H1 (cell line): Measurements from ENCODE around the gene PLEKHA4. TPM values are rescaled to one million over a fixed set of nuclear protein-coding genes. Genes with fewer than 3 reads are reported as not detected.
"Not testable (repeated sequence)": the region's sequence is repeated elsewhere in the genome, so short reads cannot be mapped to it uniquely, and the experiment has no call there.

Experiments
- CTCF ChIA-PET: fragments of 300-600 bp; sonication (Branson Sonifier 250); formaldehyde crosslinking; loops from one replicate; lab custom pipeline; 2021; ENCODE audit not compliant: partially characterized antibody; lab: Charles Lee
- POLR2A ChIA-PET: fragments of 300-600 bp; sonication (Branson Sonifier 250); formaldehyde crosslinking; loops from one replicate; lab custom pipeline; 2021; ENCODE audit warnings: inconsistent platforms; ENCODE audit not compliant: partially characterized antibody; lab: Charles Lee
- DNase-seq, 2 experiments: peaks; one replicate each; pipeline versions ENCODE4 v3.0.0 to v3.0.0-alpha.2; 2010 to 2022; ENCODE audit warnings: low spot score in 2 of 2, low read depth in 1 of 2, mixed read lengths in 1 of 2
- FAIRE-seq: peaks from 2 replicates; lab custom pipeline; 2011; peaks lifted over from hg19 to GRCh38; lab: Jason Lieb, UNC
- H2AFZ ChIP-seq: 2 replicates; pipeline ENCODE4 v1.8.1; 2012; ENCODE audit warnings: low read length, inconsistent platforms
- H2AK5ac ChIP-seq: 2 replicates; pipeline ENCODE4 v1.6.1; 2013; ENCODE audit warnings: low read depth, low read length
- H2BK120ac ChIP-seq: replicated peaks from 2 replicates; pipeline ENCODE3; 2013; ENCODE audit warnings: low read depth, low read length, inconsistent platforms
- H2BK12ac ChIP-seq: 2 replicates; pipeline ENCODE4 v1.6.1; 2013; ENCODE audit warnings: low read depth, low read length
- H2BK15ac ChIP-seq: 2 replicates; pipeline ENCODE4 v1.6.1; 2013; ENCODE audit warnings: low read length
- H2BK20ac ChIP-seq: 2 replicates; pipeline ENCODE4 v1.6.1; 2013; ENCODE audit warnings: low read length
- H2BK5ac ChIP-seq: 2 replicates; pipeline ENCODE4 v1.6.1; 2013; ENCODE audit warnings: low read depth, low read length
- H3K14ac ChIP-seq: 2 replicates; pipeline ENCODE4 v1.6.1; 2013; ENCODE audit warnings: inconsistent platforms; ENCODE audit not compliant: insufficient read length
- H3K18ac ChIP-seq: 2 replicates; pipeline ENCODE4 v1.6.1; 2013; ENCODE audit warnings: low read length; ENCODE audit errors: extremely low read depth
- H3K23ac ChIP-seq: 2 replicates; pipeline ENCODE4 v1.6.1; 2013; ENCODE audit warnings: inconsistent platforms; ENCODE audit not compliant: insufficient read length
- H3K23me2 ChIP-seq: 2 replicates; pipeline ENCODE4 v1.6.1; 2013; ENCODE audit warnings: low read depth, low read length
- H3K27ac ChIP-seq: 2 replicates; pipeline ENCODE4 v1.6.1; 2011; ENCODE audit warnings: low read depth, low read length, inconsistent platforms
- H3K27me3 ChIP-seq, 4 experiments: replicated peaks in 1 of 4; 1 replicate in 1 of 4; 2 replicates in 3 of 4; pipeline versions ENCODE4 v1.6.1 to v1.8.1; 2011 to 2013; ENCODE audit warnings: low read length in 3 of 4, mild to moderate bottlenecking in 3 of 4, inconsistent platforms in 2 of 4, mixed read lengths in 2 of 4, moderate library complexity in 1 of 4; ENCODE audit not compliant: control insufficient read depth in 3 of 4, insufficient read depth in 3 of 4; ENCODE audit errors: extremely low read depth in 1 of 4
- H3K36me3 ChIP-seq, 4 experiments: 2 replicates each; pipeline versions ENCODE4 v1.6.1 to v1.8.1; 2011 to 2013; ENCODE audit warnings: mild to moderate bottlenecking in 4 of 4, low read length in 3 of 4, moderate library complexity in 2 of 4, control low read depth in 1 of 4, inconsistent platforms in 1 of 4; ENCODE audit not compliant: insufficient read depth in 4 of 4, control insufficient read depth in 2 of 4
- H3K4ac ChIP-seq: replicated peaks from 2 replicates; pipeline ENCODE3; 2013; ENCODE audit warnings: low read length, low read depth, mixed read lengths, inconsistent platforms; ENCODE audit not compliant: insufficient read length
- H3K4me1 ChIP-seq, 4 experiments: replicated peaks in 1 of 4; 1 replicate in 1 of 4; 2 replicates in 3 of 4; pipeline versions ENCODE4 v1.6.1 to v1.8.1; 2011 to 2013; ENCODE audit warnings: low read length in 3 of 4, inconsistent platforms in 2 of 4, mixed read lengths in 1 of 4; ENCODE audit not compliant: insufficient read depth in 4 of 4, control insufficient read depth in 3 of 4
- H3K4me2 ChIP-seq, 2 experiments: 2 replicates each; pipeline versions ENCODE4 v1.6.1 to v1.8.1; 2011 to 2013; ENCODE audit warnings: low read depth in 2 of 2, low read length in 2 of 2, control low read depth in 1 of 2, inconsistent platforms in 1 of 2, mild to moderate bottlenecking in 1 of 2; ENCODE audit not compliant: insufficient read depth in 1 of 2
- H3K4me3 ChIP-seq, 4 experiments: fragments of 200-600, 300-600 bp in 1 of 4; sonication (generic), shearing (Covaris generic), sonication (Bioruptor Twin) in 1 of 4; 2 replicates each; pipeline versions ENCODE4 v1.5.1 to v1.8.1; 2011 to 2016; ENCODE audit warnings: low read length in 4 of 4, low read depth in 3 of 4, control low read depth in 2 of 4, inconsistent platforms in 2 of 4, mild to moderate bottlenecking in 2 of 4, mixed read lengths in 1 of 4, moderate library complexity in 1 of 4; ENCODE audit not compliant: insufficient read depth in 2 of 4; ENCODE audit errors: extremely low read depth in 1 of 4
- H3K56ac ChIP-seq: replicated peaks from 2 replicates; pipeline ENCODE3; 2013; ENCODE audit warnings: low read depth, mild to moderate bottlenecking, mixed read lengths, low read length, inconsistent platforms; ENCODE audit not compliant: insufficient read length
- H3K79me1 ChIP-seq: 2 replicates; pipeline ENCODE4 v1.6.1; 2013; ENCODE audit warnings: low read depth, low read length, control low read depth
- H3K79me2 ChIP-seq, 2 experiments: 2 replicates each; pipeline versions ENCODE4 v1.6.1 to v1.8.1; 2012 to 2013; ENCODE audit warnings: low read length in 2 of 2, mild to moderate bottlenecking in 2 of 2, inconsistent platforms in 1 of 2; ENCODE audit not compliant: insufficient read depth in 2 of 2, control insufficient read depth in 1 of 2
- H3K9ac ChIP-seq, 4 experiments: replicated peaks in 1 of 4; 1 replicate in 1 of 4; 2 replicates in 3 of 4; pipeline versions ENCODE4 v1.6.1 to v1.8.1; 2011 to 2013; ENCODE audit warnings: low read depth in 3 of 4, low read length in 3 of 4, control low read depth in 2 of 4, mild to moderate bottlenecking in 2 of 4, moderate library complexity in 2 of 4, inconsistent platforms in 1 of 4; ENCODE audit errors: extremely low read depth in 1 of 4
- H3K9me3 ChIP-seq, 2 experiments: 2 replicates each; pipeline versions ENCODE4 v1.6.1 to v1.8.1; 2012 to 2013; ENCODE audit warnings: mild to moderate bottlenecking in 2 of 2, moderate library complexity in 2 of 2, control low read depth in 1 of 2, inconsistent platforms in 1 of 2, low read depth in 1 of 2, low read length in 1 of 2, mixed read lengths in 1 of 2; ENCODE audit not compliant: insufficient read depth in 2 of 2
- H4K20me1 ChIP-seq, 2 experiments: replicated peaks in 1 of 2; 2 replicates each; pipeline versions ENCODE3 to v1.8.1; 2011 to 2013; ENCODE audit warnings: inconsistent platforms in 2 of 2, low read length in 2 of 2, mild to moderate bottlenecking in 1 of 2; ENCODE audit not compliant: insufficient read depth in 2 of 2, control insufficient read depth in 1 of 2
- H4K5ac ChIP-seq: 2 replicates; pipeline ENCODE4 v1.6.1; 2013; ENCODE audit warnings: low read length, low read depth, mixed read lengths, inconsistent platforms; ENCODE audit not compliant: insufficient read length
- H4K8ac ChIP-seq: 2 replicates; pipeline ENCODE4 v1.8.0; 2013; ENCODE audit warnings: mild to moderate bottlenecking, moderate library complexity, low read length, inconsistent platforms; ENCODE audit not compliant: insufficient read depth; ENCODE audit errors: extremely low read depth
- H4K91ac ChIP-seq: replicated peaks from 2 replicates; pipeline ENCODE3; 2013; ENCODE audit warnings: low read length, mixed read lengths, inconsistent platforms; ENCODE audit not compliant: insufficient read length
- WGBS, 2 experiments: shearing (Covaris generic) in 1 of 2; methylation state at CpG; one replicate each; pipeline versions ENCODE4 v1.1.6 to v1.1.7; 2013 to 2015; ENCODE audit warnings: low lambda C conversion rate in 2 of 2, mixed read lengths in 2 of 2, inconsistent platforms in 1 of 2, low coverage in 1 of 2, missing lambda C conversion rate in 1 of 2; ENCODE audit not compliant: insufficient replicate concordance in 2 of 2, insufficient coverage in 1 of 2, insufficient read length in 1 of 2; ENCODE audit errors: extremely low coverage in 1 of 2, missing lambda C conversion rate in 1 of 2; 5-methylcytosine and 5-hydroxymethylcytosine counted together
- polyA plus RNA-seq, 7 experiments: library from polyadenylated mRNA; depleted of rRNA in 3 of 7; stranded (reverse) in 5 of 7; unstranded in 2 of 7; fragments of >200 nt in 5 of 7; fragments of 200-250 nt in 2 of 7; gene quantifications; 1 replicate in 5 of 7; 2 replicates in 1 of 7; 4 replicates in 1 of 7; pipeline versions ENCODE4 v1.2.1 to v1.2.3, GENCODE V29; 2011 to 2013; ENCODE audit warnings: missing spikeins in 2 of 7, mixed read lengths in 2 of 7
- total RNA-seq: library from RNA; stranded (reverse); fragmentation: NEBNext Ultra II Directional; extraction: Animal tissue kit (Norgen Biotek cat#: 25700); gene quantifications from 2 replicates; pipeline ENCODE4 v1.2.1, GENCODE V29; 2021

The PLEKHA4 gene
- total and polyA plus RNA-seq, 2 of the 8 experiments (the other 6 are each of a cell fraction or from before 2014, with no cell fraction given), result 8.2 to 18.0 TPM

- not testable (repeated sequence) for H3K18ac ChIP-seq, H3K4ac ChIP-seq, DNase-seq, H3K9me3 ChIP-seq, H3K4me3 ChIP-seq, FAIRE-seq, H3K27ac ChIP-seq, H4K8ac ChIP-seq, H3K23ac ChIP-seq, H3K9ac ChIP-seq, H3K23me2 ChIP-seq, H3K14ac ChIP-seq, H2AK5ac ChIP-seq, H2AFZ ChIP-seq, H3K27me3 ChIP-seq, H2BK20ac ChIP-seq, H3K79me1 ChIP-seq, H3K56ac ChIP-seq, H2BK12ac ChIP-seq, H2BK120ac ChIP-seq, H2BK15ac ChIP-seq, H4K91ac ChIP-seq
- H2BK5ac ChIP-seq, result peak overlapping the region; percentile 32; the same call in 1 of the 2 replicates
- peak overlapping the region; percentile 17 to 95; a peak in 2 of 4 replicates for H3K4me2 ChIP-seq
- CTCF ChIA-PET, result interaction anchor here (0.6 to 1.3 kb wide), 5 partner anchors 13 to 196 kb away, joined by 3 to 4 read pairs (median 3); partner anchors contain the start of gene NUCB1
- peaks cover 13 to 30% (median 21%) of the 10 kb centered on the region in 4 experiments; a peak in 7 of 8 replicates for H3K36me3 ChIP-seq
- H3K4me1 ChIP-seq, result peaks cover 5 to 27% (median 15%) of the 10 kb centered on the region in 4 experiments
- 85% methylated on average over 29 of the region's 31 CpGs; no CpG with 5 or more reads in 1 of the 2 experiments for WGBS, 2 experiments
- H4K5ac ChIP-seq, result peak overlapping the region; percentile 53
- peaks cover 9 to 13% of the 10 kb centered on the region in 2 experiments for H4K20me1 ChIP-seq
- peaks cover 7 to 25% of the 10 kb centered on the region in 2 experiments; a peak in 3 of 4 replicates for H3K79me2 ChIP-seq
- POLR2A ChIA-PET, result interaction anchor here (0.6 to 7.2 kb wide), 51 partner anchors 10 to 468 kb away, joined by 3 to 115 read pairs (median 5); partner anchors contain the start of genes CA11, DHDH, FTL and FUT2
Observed at GRCh38 chr19:48871471-48872181, 3.2 kb upstream of the PLEKHA4 start.
